Muscle layer of duodenum (tissue), 2 donors: Measurements from ENCODE around the gene RD3L.
"Not testable (repeated sequence)": the region's sequence is repeated elsewhere in the genome, so short reads cannot be mapped to it uniquely, and the experiment has no call there.

Source experiments
- H3K27ac ChIP-seq: one replicate; pipeline ENCODE4 v1.7.0; 2013; ENCODE audit warnings: mild to moderate bottlenecking, low read length
- H3K27me3 ChIP-seq: one replicate; pipeline ENCODE4 v1.7.0; 2013; ENCODE audit warnings: low read depth, mild to moderate bottlenecking, control low read depth, low read length
- H3K36me3 ChIP-seq, 2 donors: one replicate each; pipeline ENCODE4 v1.7.0; 2013; ENCODE audit warnings: low read length in 2 of 2, control low read depth in 1 of 2, mild to moderate bottlenecking in 1 of 2; ENCODE audit not compliant: insufficient read depth in 2 of 2, control insufficient read depth in 1 of 2
- H3K4me1 ChIP-seq, 2 donors: one replicate each; pipeline ENCODE4 v1.7.0; 2013; ENCODE audit warnings: low read length in 2 of 2, mild to moderate bottlenecking in 2 of 2, control low read depth in 1 of 2, moderate library complexity in 1 of 2; ENCODE audit not compliant: insufficient read depth in 2 of 2, control insufficient read depth in 1 of 2
- H3K4me3 ChIP-seq, 2 donors: one replicate each; pipeline ENCODE4 v1.7.0; 2013; ENCODE audit warnings: low read length in 2 of 2, low read depth in 1 of 2, mild to moderate bottlenecking in 1 of 2
- H3K9me3 ChIP-seq, 2 donors: one replicate each; pipeline ENCODE4 v1.7.0; 2013; ENCODE audit warnings: low read length in 2 of 2, control low read depth in 1 of 2, mild to moderate bottlenecking in 1 of 2; ENCODE audit not compliant: control insufficient read depth in 1 of 2
- donor health status: healthy.

The RD3L gene

GRCh38 chr14:103925316-103925715, 17.0 kb downstream of the RD3L start:
- no peak overlapping the region for H3K27ac ChIP-seq
- H3K27me3 ChIP-seq = no peaks in the 10 kb centered on the region
- peaks cover 0 to 5% of the 10 kb centered on the region in 2 donors for H3K4me1 ChIP-seq
- H3K4me3 ChIP-seq = no peak overlapping the region
- H3K36me3 ChIP-seq = no peaks in the 10 kb centered on the region
- H3K9me3 ChIP-seq = no peaks in the 10 kb centered on the region

- H3K4me3 ChIP-seq = no peak overlapping the region
- peaks cover 0 to 20% of the 10 kb centered on the region in 2 donors for H3K4me1 ChIP-seq
- H3K9me3 ChIP-seq = no peaks in the 10 kb centered on the region
- H3K36me3 ChIP-seq = no peaks in the 10 kb centered on the region
- H3K27ac ChIP-seq = no peak overlapping the region
- H3K27me3 ChIP-seq = no peaks in the 10 kb centered on the region
These were observed 18.5 kb downstream of the RD3L start for GRCh38 chr14:103923863-103924262.

- not testable (repeated sequence) for H3K27me3 ChIP-seq, H3K36me3 ChIP-seq, H3K9me3 ChIP-seq, H3K27ac ChIP-seq
- Histone ChIP-seq H3K4me1 (peaks cover 0 to 36% of the 10 kb centered on the region in 2 donors), H3K4me3 (peak overlapping the region in 1 of 2 donors; percentile 95)
These were observed 20.5 kb downstream of the RD3L start for GRCh38 chr14:103921855-103922200.

GRCh38 chr14:103920981-103921854, 21.1 kb downstream of the RD3L start:
- H3K4me1 ChIP-seq = peaks cover 0 to 40% of the 10 kb centered on the region in 2 donors
- no peaks in the 10 kb centered on the region for H3K27me3 ChIP-seq
- peaks cover 0 to 6% of the 10 kb centered on the region in 2 donors for H3K36me3 ChIP-seq
- H3K4me3 ChIP-seq = peak overlapping the region; percentile 95
- H3K9me3 ChIP-seq = no peaks in the 10 kb centered on the region
- H3K27ac ChIP-seq = peak overlapping the region; percentile 95

GRCh38 chr14:103916636-103917262, 25.6 kb downstream of the RD3L start:
- Histone ChIP-seq H3K9me3 (no peaks in the 10 kb centered on the region), H3K27me3 (no peaks in the 10 kb centered on the region), H3K27ac (no peak overlapping the region), H3K4me3 (no peak overlapping the region), H3K36me3 (peaks cover 21 to 38% of the 10 kb centered on the region in 2 donors), H3K4me1 (peaks cover 0 to 40% of the 10 kb centered on the region in 2 donors)

- Histone ChIP-seq H3K36me3 (peaks cover 25 to 46% of the 10 kb centered on the region in 2 donors), H3K4me1 (peaks cover 0 to 38% of the 10 kb centered on the region in 2 donors), H3K27me3 (no peaks in the 10 kb centered on the region), H3K27ac (no peak overlapping the region), H3K4me3 (no peak overlapping the region), H3K9me3 (no peaks in the 10 kb centered on the region)
These were observed 26.7 kb downstream of the RD3L start for GRCh38 chr14:103915616-103916015.

- Histone ChIP-seq H3K9me3 (no peaks in the 10 kb centered on the region), H3K4me3 (no peak overlapping the region), H3K27ac (no peak overlapping the region), H3K27me3 (no peaks in the 10 kb centered on the region), H3K4me1 (peaks cover 5 to 9% of the 10 kb centered on the region in 2 donors), H3K36me3 (peaks cover 25 to 40% of the 10 kb centered on the region in 2 donors)
These were observed 31.3 kb downstream of the RD3L start for GRCh38 chr14:103910984-103911383.

- Histone ChIP-seq H3K9me3 (no peaks in the 10 kb centered on the region), H3K27me3 (no peaks in the 10 kb centered on the region), H3K4me1 (peaks cover 5 to 9% of the 10 kb centered on the region in 2 donors), H3K4me3 (peak overlapping the region; percentile 13 to 31), H3K27ac (no peak overlapping the region), H3K36me3 (peaks cover 25 to 40% of the 10 kb centered on the region in 2 donors)
These were observed 31.9 kb downstream of the RD3L start for GRCh38 chr14:103910262-103910935.

GRCh38 chr14:103909531-103910261, 32.6 kb downstream of the RD3L start:
- Histone ChIP-seq H3K9me3 (no peaks in the 10 kb centered on the region), H3K27ac (no peak overlapping the region), H3K27me3 (no peaks in the 10 kb centered on the region), H3K4me1 (peaks cover 5 to 9% of the 10 kb centered on the region in 2 donors), H3K4me3 (peak overlapping the region; percentile 13 to 31), H3K36me3 (peaks cover 25 to 36% of the 10 kb centered on the region in 2 donors)

- H3K9me3 ChIP-seq = no peaks in the 10 kb centered on the region
- H3K27ac ChIP-seq = no peak overlapping the region
- peaks cover 18 to 25% of the 10 kb centered on the region in 2 donors for H3K36me3 ChIP-seq
- peaks cover 5 to 9% of the 10 kb centered on the region in 2 donors for H3K4me1 ChIP-seq
- H3K4me3 ChIP-seq = no peak overlapping the region
- no peaks in the 10 kb centered on the region for H3K27me3 ChIP-seq
These were observed 33.7 kb downstream of the RD3L start for GRCh38 chr14:103908580-103908979.
